Measurements from ENCODE around the gene CLDN6. TPM values are rescaled to one million over a fixed set of nuclear protein-coding genes. Genes with fewer than 3 reads are reported as not detected.

The CLDN6 gene
- total and polyA plus RNA-seq, 2 of the 13 experiments (the other 11 are each of a cell fraction or from before 2014, with no cell fraction given), result 5.9 to 7.6 TPM

GRCh38 chr16:3059041-3059722, 41.2 kb upstream of the CLDN6 start (continued):
- TF ChIP-seq ZNF687 (CRISPR knock-in tag; IDR thresholded peaks at IDR 0.05), result peak; percentile 83
- 0 out of 2 replicates have a peak, but pooled peaks have one; percentile 79 for TF ChIP-seq ZNF431 (CRISPR knock-in tag; IDR thresholded peaks at IDR 0.05; ENCODE audit: borderline replicate concordance, low read depth)
- TF ChIP-seq, protein P1, sequence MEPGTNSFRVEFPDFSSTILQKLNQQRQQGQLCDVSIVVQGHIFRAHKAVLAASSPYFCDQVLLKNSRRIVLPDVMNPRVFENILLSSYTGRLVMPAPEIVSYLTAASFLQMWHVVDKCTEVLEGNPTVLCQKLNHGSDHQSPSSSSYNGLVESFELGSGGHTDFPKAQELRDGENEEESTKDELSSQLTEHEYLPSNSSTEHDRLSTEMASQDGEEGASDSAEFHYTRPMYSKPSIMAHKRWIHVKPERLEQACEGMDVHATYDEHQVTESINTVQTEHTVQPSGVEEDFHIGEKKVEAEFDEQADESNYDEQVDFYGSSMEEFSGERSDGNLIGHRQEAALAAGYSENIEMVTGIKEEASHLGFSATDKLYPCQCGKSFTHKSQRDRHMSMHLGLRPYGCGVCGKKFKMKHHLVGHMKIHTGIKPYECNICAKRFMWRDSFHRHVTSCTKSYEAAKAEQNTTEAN (CRISPR knock-in tag; conservative IDR thresholded peaks at IDR 0.05), result 0 out of 2 replicates have a peak, but pooled peaks have one; percentile 16
- TF ChIP-seq HCFC1 (IDR thresholded peaks at IDR 0.05; ENCODE audit: low read depth, low read length), result no peak
- peak; percentile 60; the same call in 1 of the 2 replicates for TF ChIP-seq FOXC1 (CRISPR knock-in tag; IDR thresholded peaks at IDR 0.05; ENCODE audit: borderline replicate concordance)
- peak; percentile 70; the same call in 1 of the 2 replicates for TF ChIP-seq ZNF543 (CRISPR knock-in tag; IDR thresholded peaks at IDR 0.05)
- no peak for TF ChIP-seq NCOA5 (CRISPR knock-in tag; IDR thresholded peaks at IDR 0.05)
- no peak; the same call in 1 of the 2 replicates for TF ChIP-seq ZFP82 (CRISPR knock-in tag; IDR thresholded peaks at IDR 0.05; ENCODE audit: borderline replicate concordance)
- peak; percentile 78 for TF ChIP-seq KDM2A (CRISPR knock-in tag; IDR thresholded peaks at IDR 0.05; ENCODE audit: borderline replicate concordance, low read depth)
- 0 out of 2 replicates have a peak, but pooled peaks have one; percentile 46 for TF ChIP-seq DNMT1 (CRISPR knock-in tag; IDR thresholded peaks at IDR 0.05)
- TF ChIP-seq SNRNP70 (IDR thresholded peaks at IDR 0.05; ENCODE audit: low read depth, low read length), result no peak
- peak; percentile 41; the same call in 1 of the 2 replicates for TF ChIP-seq SIN3A (IDR thresholded peaks at IDR 0.05; ENCODE audit: borderline replicate concordance, low read depth, low read length)
- TF ChIP-seq PCBP1 (IDR thresholded peaks at IDR 0.05; ENCODE audit: borderline replicate concordance, low read depth, low read length), result no peak
- TF ChIP-seq ZNF180 (CRISPR knock-in tag; IDR thresholded peaks at IDR 0.05; ENCODE audit: borderline replicate concordance, low read depth), result no peak
- 0 out of 2 replicates have a peak, but pooled peaks have one; percentile 35 for TF ChIP-seq ZNF619 (CRISPR knock-in tag; IDR thresholded peaks at IDR 0.05)
- no peak for TF ChIP-seq CBX2 (IDR thresholded peaks at IDR 0.05; ENCODE audit: low read depth, low read length)
- no peak for TF ChIP-seq CBX2 (CRISPR knock-in tag; IDR thresholded peaks at IDR 0.05; ENCODE audit: low read depth)
- peak; percentile 27; the same call in 1 of the 2 replicates for TF ChIP-seq ZNF777 (CRISPR knock-in tag; IDR thresholded peaks at IDR 0.05)
- TF ChIP-seq BORCS8-MEF2B (CRISPR knock-in tag; IDR thresholded peaks at IDR 0.05), result no peak
- peak; percentile 25 for TF ChIP-seq XRCC5 (optimal IDR thresholded peaks at IDR 0.05; ENCODE audit: low read length)
- TF ChIP-seq PHF8 (CRISPR knock-in tag; IDR thresholded peaks at IDR 0.05), result peak; percentile 66
- TF ChIP-seq, protein P2, sequence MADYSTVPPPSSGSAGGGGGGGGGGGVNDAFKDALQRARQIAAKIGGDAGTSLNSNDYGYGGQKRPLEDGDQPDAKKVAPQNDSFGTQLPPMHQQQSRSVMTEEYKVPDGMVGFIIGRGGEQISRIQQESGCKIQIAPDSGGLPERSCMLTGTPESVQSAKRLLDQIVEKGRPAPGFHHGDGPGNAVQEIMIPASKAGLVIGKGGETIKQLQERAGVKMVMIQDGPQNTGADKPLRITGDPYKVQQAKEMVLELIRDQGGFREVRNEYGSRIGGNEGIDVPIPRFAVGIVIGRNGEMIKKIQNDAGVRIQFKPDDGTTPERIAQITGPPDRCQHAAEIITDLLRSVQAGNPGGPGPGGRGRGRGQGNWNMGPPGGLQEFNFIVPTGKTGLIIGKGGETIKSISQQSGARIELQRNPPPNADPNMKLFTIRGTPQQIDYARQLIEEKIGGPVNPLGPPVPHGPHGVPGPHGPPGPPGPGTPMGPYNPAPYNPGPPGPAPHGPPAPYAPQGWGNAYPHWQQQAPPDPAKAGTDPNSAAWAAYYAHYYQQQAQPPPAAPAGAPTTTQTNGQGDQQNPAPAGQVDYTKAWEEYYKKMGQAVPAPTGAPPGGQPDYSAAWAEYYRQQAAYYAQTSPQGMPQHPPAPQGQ (CRISPR knock-in tag; IDR thresholded peaks at IDR 0.05; ENCODE audit: borderline replicate concordance), result no peak; the same call in 1 of the 2 replicates
- peak; percentile 55; the same call in 1 of the 2 replicates for TF ChIP-seq ZNF816 (CRISPR knock-in tag; IDR thresholded peaks at IDR 0.05; ENCODE audit: borderline replicate concordance)
